Left cardiac atrium (tissue), 4 donors: ENCODE data around the gene PACSIN3. TPM values are rescaled to one million over a fixed set of nuclear protein-coding genes. Genes with fewer than 3 reads are reported as not detected.

Experiments
- ATAC-seq, 2 donors: fragments of 200-7000 bp; cut with Tn5 transposase; one replicate each; pipeline ENCODE4 v1.9.1; 2020; ENCODE audit warnings: mild to moderate bottlenecking in 2 of 2, moderate library complexity in 2 of 2
- DNase-seq: peaks from one replicate; pipeline ENCODE4 v3.0.0-alpha.2; 2020
- intact Hi-C, 2 donors: fragments of 100-400 bp; cut with DNase I; formaldehyde crosslinking; loops; one replicate each; pipeline versions ENCODE4 v1.14.1 to v1.15.1; 2022 to 2023
- total RNA-seq, 2 donors: library from RNA; stranded (reverse); fragmentation: NEBNext Ultra II Directional; extraction: Animal tissue kit (Norgen Biotek cat#: 25700); gene quantifications; one replicate each; pipeline ENCODE4 v1.2.1, GENCODE V29; 2021
- donor health status: DM: no; HTN: yes; CAD: no.
- donor health status: DM: no; HTN: yes; CAD: no; lungs with severe emphysema.
- donor health status: DM: yes; HTN: yes; CAD: no.
- donor health status: Dilated cardiomyopathy.

The PACSIN3 gene
- total RNA-seq, 2 donors from 2014 or later = 108 to 126 TPM

DNA sequence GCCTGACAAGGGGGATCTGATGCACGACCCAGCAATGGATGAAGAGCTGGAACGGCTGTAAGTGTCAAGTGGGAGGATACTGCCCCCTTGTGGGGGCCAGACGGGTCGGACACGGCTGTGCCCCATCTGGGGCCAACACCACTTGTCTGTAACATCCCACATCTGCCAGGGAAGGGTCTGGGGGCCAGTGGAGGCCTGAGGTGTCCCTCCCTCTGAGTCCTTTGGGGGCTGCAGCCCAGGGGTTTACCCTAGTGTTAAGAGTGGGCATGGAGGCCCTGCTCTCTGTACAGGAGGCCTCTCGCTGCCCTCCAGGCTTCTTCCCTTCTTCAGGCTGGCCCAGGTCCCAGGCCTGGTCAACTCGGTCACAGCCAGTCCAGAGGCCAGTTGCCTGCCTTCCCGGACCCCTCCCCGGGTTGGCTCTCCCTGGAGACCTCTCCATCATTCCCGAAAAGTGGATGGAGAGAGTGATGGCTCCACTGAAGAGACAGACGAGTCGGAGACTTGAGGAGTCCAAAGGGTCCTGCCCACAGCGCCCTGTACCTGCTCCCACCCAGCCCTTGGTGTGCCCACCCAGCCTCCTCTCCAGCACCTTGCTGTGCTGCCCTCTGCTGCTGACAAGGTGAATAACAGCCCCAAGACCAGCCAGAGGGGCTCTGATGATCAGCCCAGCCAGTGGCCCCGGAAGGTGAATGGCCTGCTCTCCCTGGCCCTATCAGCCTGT, 24.9 kb downstream of the PACSIN3 start:
- ATAC-seq (peak; percentile 71 to 75), DNase-seq (peak; percentile 69)
- intact Hi-C loops = no loop called here

DNA sequence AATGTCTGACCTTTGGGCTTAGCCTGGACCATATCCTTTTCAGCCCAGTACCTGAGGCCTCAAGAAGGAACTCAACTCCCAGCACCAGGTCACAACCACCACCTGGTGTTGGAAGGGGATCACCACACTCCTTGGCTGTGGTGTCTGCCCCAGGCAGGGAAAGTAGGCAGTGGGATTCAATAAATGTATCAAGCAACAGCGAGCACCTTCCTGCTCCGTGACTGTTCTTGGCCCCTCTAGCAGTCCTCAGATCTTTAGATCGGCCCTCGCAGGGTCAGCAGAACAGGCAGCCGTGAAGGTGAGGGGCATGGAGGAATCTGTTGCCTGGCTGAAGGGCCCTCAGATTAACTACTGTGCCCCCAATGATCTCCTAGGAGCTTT, 25.5 kb downstream of the PACSIN3 start:
- intact Hi-C loops = no loop called here
- DNase-seq = no peak
- peak in 1 of 2 donors; percentile 5 for ATAC-seq

DNA sequence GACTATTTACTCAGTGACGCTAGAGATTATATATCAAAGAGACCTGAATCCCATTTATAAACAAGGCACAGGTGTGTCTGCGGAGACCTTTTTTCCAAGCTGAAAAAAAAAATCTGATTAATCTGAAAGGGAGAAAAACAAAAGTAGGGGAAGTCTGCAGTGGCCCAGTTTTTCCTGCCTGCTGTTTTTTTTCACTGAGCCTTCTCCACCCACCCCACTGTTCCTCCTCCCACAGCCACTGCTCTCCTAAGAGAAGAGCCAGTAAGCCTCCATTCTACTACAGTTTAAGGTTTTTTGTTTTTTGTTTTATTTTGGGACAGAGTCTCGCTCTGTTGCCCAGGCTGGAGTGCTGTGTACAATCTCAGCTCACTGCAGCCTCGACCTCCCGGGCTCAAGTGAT, 28.0 kb downstream of the PACSIN3 start:
- no peak for ATAC-seq
- intact Hi-C loops = no loop called here
- no peak for DNase-seq

DNA sequence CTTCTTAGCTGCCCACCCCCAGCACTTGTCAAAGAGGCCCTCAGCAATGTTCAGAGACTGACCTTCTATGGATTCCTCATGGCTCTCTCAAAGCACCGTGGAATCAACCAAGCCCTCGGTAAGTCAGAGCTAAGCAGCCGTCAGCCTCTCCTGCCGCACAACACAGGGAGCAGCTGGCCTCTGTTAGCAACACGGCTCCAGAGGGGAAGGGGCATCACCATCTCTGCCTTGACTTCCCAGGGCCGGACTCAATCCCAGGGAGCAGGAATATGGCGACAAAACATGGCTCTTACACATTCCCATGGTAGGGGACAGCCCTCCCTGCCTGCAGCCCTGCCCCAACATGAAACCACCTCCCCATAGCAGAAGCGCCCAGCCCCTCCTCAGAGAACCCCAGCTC, 28.4 kb downstream of the PACSIN3 start:
- no peak for DNase-seq
- intact Hi-C loops = no loop called here
- ATAC-seq = no peak

GRCh38 chr11:47156951-47157350, 29.3 kb downstream of the PACSIN3 start:
- intact Hi-C loops = no loop called here
- ATAC-seq (no peak), DNase-seq (no peak)

- no peak for ATAC-seq
- DNase-seq = no peak
- intact Hi-C loops = no loop called here
These were observed 29.9 kb downstream of the PACSIN3 start for GRCh38 chr11:47156333-47156732.

DNA sequence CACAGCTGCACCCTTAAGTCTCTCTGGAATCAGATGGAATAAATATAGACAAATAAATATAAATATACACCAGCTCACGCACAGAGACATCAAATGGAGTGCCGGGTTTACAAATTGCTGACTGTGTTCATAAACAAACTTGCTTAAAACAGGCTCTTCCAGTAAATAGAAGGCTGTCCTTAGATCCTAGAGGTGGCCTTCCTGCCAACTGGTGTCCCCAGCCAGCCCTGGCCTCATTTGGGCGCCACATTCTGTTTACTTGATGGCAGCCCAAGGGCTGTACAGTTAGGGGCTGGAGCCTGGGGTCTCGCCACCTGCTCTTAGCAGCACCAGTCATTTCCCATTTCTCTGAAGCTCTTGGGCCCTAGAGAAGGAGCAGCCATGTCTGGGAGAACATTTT, 30.4 kb downstream of the PACSIN3 start:
- ATAC-seq (no peak), DNase-seq (no peak)
- intact Hi-C loops = no loop called here

GRCh38 chr11:47154616-47155570, 31.3 kb downstream of the PACSIN3 start:
- intact Hi-C loops = loop anchor here in 1 of 2 donors (5.0 kb wide), 1 partner anchor 268 kb away; no protein-coding TSS in a partner anchor

GRCh38 chr11:47152953-47153950, 33.0 kb downstream of the PACSIN3 start:
- peak; percentile 76 to 79 for ATAC-seq
- intact Hi-C loops = loop anchor here (2.0 to 5.0 kb wide), 2 partner anchors 264 to 266 kb away; no protein-coding TSS in a partner anchor
- DNase-seq = peak; percentile 78

More at GRCh38 chr11:47154616-47155570, 31.3 kb downstream of the PACSIN3 start:
- no peak for DNase-seq
- ATAC-seq = no peak

- no peak for ATAC-seq
- no peak for DNase-seq
- intact Hi-C loops = loop anchor here (2.0 to 5.0 kb wide), 2 partner anchors 264 to 265 kb away; no protein-coding TSS in a partner anchor
These were observed 33.9 kb downstream of the PACSIN3 start for GRCh38 chr11:47152126-47152952.

DNA sequence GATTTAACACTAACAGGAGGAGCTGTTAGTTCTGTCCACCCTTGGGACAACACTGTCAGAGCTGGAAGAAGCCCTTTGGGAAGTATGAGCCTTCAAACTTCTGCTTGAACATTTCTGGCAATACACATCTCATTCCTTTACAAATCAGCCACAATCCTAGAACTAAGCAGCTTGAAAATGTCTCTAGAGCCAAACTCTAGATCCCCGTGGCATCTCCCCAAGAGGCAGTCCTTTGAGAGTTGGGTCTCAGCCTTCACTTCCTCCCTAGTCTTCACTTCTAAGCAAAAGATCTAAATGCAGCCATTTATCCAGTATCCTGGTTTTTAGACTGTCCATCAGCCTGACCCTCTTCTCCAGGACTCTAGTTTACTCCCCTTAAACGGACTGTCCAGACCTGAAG, 36.5 kb downstream of the PACSIN3 start:
- intact Hi-C loops = loop anchor here in 1 of 2 donors (5.0 kb wide), 1 partner anchor 262 kb away; no protein-coding TSS in a partner anchor
- no peak for DNase-seq
- no peak for ATAC-seq

GRCh38 chr11:47148903-47149531, 37.2 kb downstream of the PACSIN3 start:
- intact Hi-C loops = no loop called here
- no peak for DNase-seq
- peak; percentile 71 to 82 for ATAC-seq

- ATAC-seq = no peak
- intact Hi-C loops = no loop called here
- no peak for DNase-seq
These were observed 38.0 kb downstream of the PACSIN3 start for GRCh38 chr11:47148270-47148669.

- intact Hi-C loops = no loop called here
- no peak for ATAC-seq
- no peak for DNase-seq
These were observed 38.6 kb downstream of the PACSIN3 start for GRCh38 chr11:47147681-47148080.

- ATAC-seq (no peak), DNase-seq (no peak)
- intact Hi-C loops = no loop called here
These were observed 39.0 kb downstream of the PACSIN3 start for GRCh38 chr11:47147250-47147649.

DNA sequence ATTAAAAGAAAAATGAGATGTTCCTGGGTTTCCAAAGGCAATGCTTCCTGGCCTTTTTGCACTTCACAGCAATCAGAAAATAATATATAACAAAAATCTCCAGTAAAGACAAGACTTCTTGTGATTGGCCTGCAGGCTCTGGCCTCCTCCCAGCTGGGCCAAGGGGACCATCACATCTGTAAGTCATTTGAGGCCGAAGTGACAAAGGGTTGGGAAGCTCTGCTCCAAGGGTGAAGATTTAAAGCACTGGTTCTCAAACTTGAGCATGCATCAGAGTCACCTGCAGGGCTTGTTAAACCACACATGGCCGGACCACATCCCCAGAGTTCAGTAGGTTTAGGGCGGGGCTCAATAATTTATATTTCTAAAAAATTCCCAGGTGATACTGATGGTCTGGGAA, 41.7 kb downstream of the PACSIN3 start:
- ATAC-seq (no peak), DNase-seq (no peak)
- intact Hi-C loops = no loop called here

- DNase-seq = no peak
- intact Hi-C loops = no loop called here
- ATAC-seq = peak; percentile 68 to 88
These were observed 42.9 kb downstream of the PACSIN3 start for GRCh38 chr11:47143322-47143721.

DNA sequence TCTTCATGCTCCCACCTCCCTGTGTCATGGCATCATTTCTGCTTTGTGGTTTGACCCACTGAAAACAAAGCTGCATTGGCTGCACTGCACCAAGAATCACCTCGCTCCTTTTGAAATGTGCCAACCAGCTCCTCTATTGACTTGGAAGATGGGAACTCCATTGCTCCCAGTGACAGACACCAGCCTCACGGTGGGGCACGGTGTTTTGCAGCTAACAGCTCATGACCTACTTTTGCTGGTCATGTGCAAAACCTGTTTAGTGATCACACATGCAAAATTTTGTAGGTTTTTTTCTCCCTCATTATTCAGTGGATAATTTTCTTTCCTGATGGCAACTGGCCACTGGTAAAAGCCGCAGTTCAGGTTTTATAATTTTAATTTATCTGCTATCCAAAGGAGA, 46.4 kb downstream of the PACSIN3 start:
- intact Hi-C loops = no loop called here
- ATAC-seq = no peak
- no peak for DNase-seq
